Measurements from ENCODE around the gene ARAF. TPM values are rescaled to one million over a fixed set of nuclear protein-coding genes. Genes with fewer than 3 reads are reported as not detected.
A peak's percentile ranks its signal among the peaks of the same experiment; 100 is the strongest.
"Not testable (repeated sequence)": the region's sequence is repeated elsewhere in the genome, so short reads cannot be mapped to it uniquely, and the experiment has no call there.

ARAF gene
- 45.0 TPM for polyA plus RNA-seq (ENCODE audit: insufficient read length)

- DNase-seq (ENCODE audit: low read depth) = peak; percentile 96
These were observed at the start of gene ARAF for GRCh38 chrX:47560934-47561658. ARAF (plus strand) TSS chrX:47561205; CDS start chrX:47562968, 1,763 bp downstream.

GRCh38 chrX:47512383-47512782 is 48.6 kb upstream of the ARAF start:
- not testable (repeated sequence) for DNase-seq (ENCODE audit: low read depth)

GRCh38 chrX:47513034-47513965 is 47.7 kb upstream of the ARAF start:
- not testable (repeated sequence) for DNase-seq (ENCODE audit: low read depth)

GRCh38 chrX:47514533-47515235 is 46.3 kb upstream of the ARAF start:
- no peak for DNase-seq (ENCODE audit: low read depth)

GRCh38 chrX:47515941-47516665 is 44.9 kb upstream of the ARAF start:
- DNase-seq (ENCODE audit: low read depth) = no peak

- DNase-seq (ENCODE audit: low read depth) = no peak
These were observed 42.9 kb upstream of the ARAF start for GRCh38 chrX:47518144-47518543.

GRCh38 chrX:47523297-47523696 is 37.7 kb upstream of the ARAF start:
- DNase-seq (ENCODE audit: low read depth) = no peak

GRCh38 chrX:47523713-47524166 is 37.3 kb upstream of the ARAF start:
- DNase-seq (ENCODE audit: low read depth) = no peak

GRCh38 chrX:47529548-47529947 is 31.5 kb upstream of the ARAF start:
- no peak for DNase-seq (ENCODE audit: low read depth)

GRCh38 chrX:47530049-47530448 is 31.0 kb upstream of the ARAF start:
- DNase-seq (ENCODE audit: low read depth) = no peak

GRCh38 chrX:47539860-47540259 is 21.1 kb upstream of the ARAF start:
- DNase-seq (ENCODE audit: low read depth) = no peak

- DNase-seq (ENCODE audit: low read depth) = peak; percentile 88
These were observed 20.1 kb upstream of the ARAF start for GRCh38 chrX:47540754-47541538.

GRCh38 chrX:47543496-47543895 is 17.5 kb upstream of the ARAF start:
- DNase-seq (ENCODE audit: low read depth) = no peak

GRCh38 chrX:47556045-47556623 is 4.9 kb upstream of the ARAF start:
- peak; percentile 72 for DNase-seq (ENCODE audit: low read depth)

- no peak for DNase-seq (ENCODE audit: low read depth)
These were observed 2.6 kb upstream of the ARAF start for GRCh38 chrX:47558436-47558835.

GRCh38 chrX:47560179-47560933 is 649 bp upstream of the ARAF start:
- DNase-seq (ENCODE audit: low read depth) = no peak

- no peak for DNase-seq (ENCODE audit: low read depth)
These were observed 700 bp downstream of the ARAF start for GRCh38 chrX:47561659-47562151.

- DNase-seq (ENCODE audit: low read depth) = no peak
These were observed 1.7 kb downstream of the ARAF start for GRCh38 chrX:47562615-47563243.

Measured in forelimb muscle (tissue), 1 donor.